Endodermal cell (in vitro differentiated cells): ENCODE measurements around the gene DRD3. TPM values are rescaled to one million over a fixed set of nuclear protein-coding genes. Genes with fewer than 3 reads are reported as not detected.

Experiments used
- DNase-seq: peaks from one replicate; pipeline ENCODE4 v3.0.0-alpha.2; 2017
- H3K27ac ChIP-seq: 2 replicates; pipeline ENCODE4 v1.5.1; 2013; ENCODE audit warnings: mild to moderate bottlenecking, low read depth, low read length, moderate library complexity
- H3K27me3 ChIP-seq: 2 replicates; pipeline ENCODE4 v1.6.1; 2013; ENCODE audit warnings: mild to moderate bottlenecking, low read length, moderate library complexity; ENCODE audit not compliant: insufficient read depth, control insufficient read depth, poor library complexity, severe bottlenecking
- H3K36me3 ChIP-seq: 2 replicates; pipeline ENCODE4 v1.7.0; 2013; ENCODE audit warnings: mild to moderate bottlenecking, low read length, moderate library complexity; ENCODE audit not compliant: control insufficient read depth, insufficient read depth
- H3K4me1 ChIP-seq: one replicate; pipeline ENCODE4 v1.7.0; 2013; ENCODE audit warnings: low read length; ENCODE audit not compliant: control insufficient read depth, insufficient read depth
- H3K4me3 ChIP-seq: 2 replicates; pipeline ENCODE4 v1.5.1; 2013; ENCODE audit warnings: mild to moderate bottlenecking, low read length, moderate library complexity
- H3K9ac ChIP-seq: 2 replicates; pipeline ENCODE4 v1.6.1; 2013; ENCODE audit warnings: mild to moderate bottlenecking, low read length, moderate library complexity; ENCODE audit not compliant: poor library complexity, severe bottlenecking; ENCODE audit errors: extremely low read depth
- H3K9me3 ChIP-seq: 2 replicates; pipeline ENCODE4 v1.6.1; 2013; ENCODE audit warnings: mild to moderate bottlenecking, low read length, moderate library complexity; ENCODE audit not compliant: control insufficient read depth
- H3K27ac Mint-ChIP-seq: 2 replicates; pipeline ENCODE4 v1.8.0; 2020; ENCODE audit warnings: mixed read lengths
- H3K27me3 Mint-ChIP-seq: 2 replicates; pipeline ENCODE4 v1.8.0; 2021; ENCODE audit warnings: mild to moderate bottlenecking, mixed read lengths; ENCODE audit not compliant: insufficient read depth
- H3K36me3 Mint-ChIP-seq: 2 replicates; pipeline ENCODE4 v1.8.0; 2020; ENCODE audit warnings: low read depth, mixed read lengths
- H3K4me1 Mint-ChIP-seq: 2 replicates; pipeline ENCODE4 v1.8.0; 2020; ENCODE audit warnings: mixed read lengths
- H3K4me3 Mint-ChIP-seq: 2 replicates; pipeline ENCODE4 v1.8.0; 2020; ENCODE audit warnings: mild to moderate bottlenecking, moderate library complexity, mixed read lengths
- H3K9me3 Mint-ChIP-seq: 2 replicates; pipeline ENCODE4 v1.8.0; 2020; ENCODE audit warnings: mild to moderate bottlenecking, mixed read lengths
- CTCF ChIP-seq: fragments of 200-600 bp; sonication (generic); conservative IDR thresholded peaks from 2 replicates; pipeline ENCODE4 v1.5.0; 2021; ENCODE audit warnings: antibody characterized with exemption, mild to moderate bottlenecking
- WGBS, 2 experiments: methylation state at CpG; one replicate each; pipeline versions ENCODE4 v1.1.5 to v1.1.7; 2013; ENCODE audit warnings: missing lambda C conversion rate in 2 of 2, mixed read lengths in 1 of 2; ENCODE audit not compliant: insufficient coverage in 1 of 2, insufficient read length in 1 of 2; 5-methylcytosine and 5-hydroxymethylcytosine counted together
- total RNA-seq, 2 donors: library from RNA; stranded (reverse); fragmentation: NEBNext Ultra II Directional in 1 of 2; extraction: Animal tissue kit (Norgen Biotek cat#: 25700) in 1 of 2; gene quantifications; 2 replicates in 1 of 2; 3 replicates in 1 of 2; pipeline ENCODE4 v1.2.1, GENCODE V29; 2021

DRD3 gene
- total RNA-seq, 2 donors from 2014 or later, result not detected

GRCh38 chr3:114086356-114086755 is 92.5 kb downstream of the DRD3 start:
- WGBS, 2 experiments, result 93 to 94% methylated on average over 2 of the region's 2 CpGs
- peaks cover 3% of the 10 kb centered on the region for H3K9me3 Mint-ChIP-seq
- H3K27ac Mint-ChIP-seq, result no peak overlapping the region
- H3K4me3 Mint-ChIP-seq, result no peak overlapping the region
- H3K36me3 Mint-ChIP-seq, result peaks cover 62% of the 10 kb centered on the region
- no peaks in the 10 kb centered on the region for H3K27me3 Mint-ChIP-seq
- Histone ChIP-seq H3K9ac (no peak overlapping the region), H3K27ac (no peak overlapping the region), H3K4me3 (no peak overlapping the region), H3K4me1 (peaks cover 11% of the 10 kb centered on the region), H3K9me3 (peaks cover 8% of the 10 kb centered on the region), H3K36me3 (peaks cover 62% of the 10 kb centered on the region), H3K27me3 (no peaks in the 10 kb centered on the region)
- H3K4me1 Mint-ChIP-seq, result peaks cover 28% of the 10 kb centered on the region
- no peak for TF ChIP-seq CTCF
- no peak for DNase-seq

DNA sequence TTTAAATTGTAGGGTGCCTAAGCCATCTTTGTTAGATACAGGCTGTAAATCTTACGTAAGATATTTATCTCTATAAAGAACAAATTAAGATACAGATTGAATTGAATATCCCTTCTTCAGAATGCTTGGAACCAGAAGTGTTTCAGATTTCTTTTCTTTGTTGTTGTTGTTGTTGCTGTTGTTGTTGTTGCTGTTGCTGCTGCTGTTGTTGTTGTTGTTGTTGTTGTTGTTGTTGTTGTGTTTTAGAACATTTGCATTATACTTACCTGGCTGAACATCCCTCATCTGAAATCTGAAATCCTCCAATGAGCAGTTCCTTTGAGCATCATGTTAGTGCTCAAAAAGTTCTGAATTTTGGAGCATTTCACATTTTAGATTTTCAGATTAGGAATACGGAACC is 95.7 kb downstream of the DRD3 start:
- no peak for DNase-seq
- Mint-ChIP-seq H3K9me3 (peaks cover 3% of the 10 kb centered on the region), H3K27ac (peak overlapping the region; percentile 72), H3K4me3 (no peak overlapping the region), H3K4me1 (peaks cover 9% of the 10 kb centered on the region), H3K27me3 (no peaks in the 10 kb centered on the region), H3K36me3 (peaks cover 89% of the 10 kb centered on the region)
- H3K27ac ChIP-seq, result no peak overlapping the region
- no peak for TF ChIP-seq CTCF
- H3K27me3 ChIP-seq, result no peaks in the 10 kb centered on the region
- no peak overlapping the region for H3K4me3 ChIP-seq
- 100% methylated on average over 1 of the region's 2 CpGs for WGBS, 2 experiments
- peaks cover 8% of the 10 kb centered on the region for H3K9me3 ChIP-seq
- no peaks in the 10 kb centered on the region for H3K4me1 ChIP-seq
- no peak overlapping the region for H3K9ac ChIP-seq
- H3K36me3 ChIP-seq, result peaks cover 91% of the 10 kb centered on the region

DNA sequence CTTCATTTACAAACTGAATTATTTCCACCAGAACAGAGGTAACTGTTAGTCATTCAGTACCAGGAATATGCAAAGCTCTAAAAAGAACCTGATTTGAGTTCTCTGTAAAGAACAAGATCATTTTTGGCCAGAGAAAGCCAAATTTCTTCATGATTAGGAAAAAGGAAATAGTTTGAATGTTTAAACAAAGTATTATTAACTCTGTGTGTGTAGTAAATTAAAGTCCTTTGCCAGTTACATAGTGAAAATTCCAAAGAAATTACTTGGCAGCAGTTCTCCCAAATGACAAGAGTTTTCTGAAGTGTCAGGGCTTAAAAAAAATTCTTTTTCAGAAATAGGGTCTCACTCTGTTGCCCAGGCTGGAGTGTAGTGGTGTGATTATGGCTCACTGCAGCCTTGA is 97.8 kb downstream of the DRD3 start:
- Histone ChIP-seq H3K27me3 (no peaks in the 10 kb centered on the region), H3K27ac (no peak overlapping the region), H3K9ac (no peak overlapping the region), H3K36me3 (peaks cover 89% of the 10 kb centered on the region), H3K9me3 (no peaks in the 10 kb centered on the region), H3K4me3 (no peak overlapping the region), H3K4me1 (no peaks in the 10 kb centered on the region)
- Mint-ChIP-seq H3K27ac (no peak overlapping the region), H3K4me3 (no peak overlapping the region), H3K36me3 (peaks cover 86% of the 10 kb centered on the region), H3K27me3 (no peaks in the 10 kb centered on the region), H3K4me1 (peaks cover 9% of the 10 kb centered on the region), H3K9me3 (no peaks in the 10 kb centered on the region)
- DNase-seq, result no peak
- TF ChIP-seq CTCF, result no peak
